Caco-2 (cell line): ENCODE measurements around the gene NDUFA8. TPM values are rescaled to one million over a fixed set of nuclear protein-coding genes. Genes with fewer than 3 reads are reported as not detected.

Experiments used
- BruUV-seq: library from RNA; stranded (reverse); fragments of 400-500 nt; replicated peaks from 2 replicates; lab custom pipeline; 2021; lab: Mats Ljungman, UMichigan
- CTCF ChIA-PET: fragments of 300-600 bp; sonication (Branson Sonifier 250); formaldehyde crosslinking; loops from one replicate; lab custom pipeline; 2022; ENCODE audit warnings: antibody characterized with exemption; lab: Charles Lee
- POLR2A ChIA-PET: fragments of 300-600 bp; sonication (Branson Sonifier 250); formaldehyde crosslinking; loops from one replicate; lab custom pipeline; 2022; ENCODE audit warnings: antibody characterized with exemption; lab: Charles Lee
- DNase-seq, 2 experiments: peaks; one replicate each; pipeline versions ENCODE4 v3.0.0 to v3.0.0-alpha.2; 2020 to 2022
- H3K27me3 ChIP-seq: replicated peaks from 2 replicates; pipeline ENCODE4 v1.6.0; 2011; ENCODE audit warnings: low read length; ENCODE audit not compliant: control insufficient read depth, insufficient read depth
- H3K36me3 ChIP-seq: 2 replicates; pipeline ENCODE4 v1.5.1; 2011; ENCODE audit warnings: low read length; ENCODE audit not compliant: control insufficient read depth, insufficient read depth
- H3K4me1 ChIP-seq: fragments of 250-450 bp; sonication (Bioruptor Pico); 2 replicates; pipeline ENCODE4 v1.5.1; 2020; ENCODE audit warnings: mild to moderate bottlenecking
- H3K4me3 ChIP-seq: 2 replicates; pipeline ENCODE4 v1.5.1; 2011; ENCODE audit warnings: low read depth, mild to moderate bottlenecking, control low read depth, low read length
- H3K9me3 ChIP-seq: fragments of 250-450 bp; sonication (Bioruptor Pico); 2 replicates; pipeline ENCODE4 v1.5.1; 2020; ENCODE audit warnings: mild to moderate bottlenecking, moderate library complexity
- H3K27ac Mint-ChIP-seq: one replicate; pipeline ENCODE4 v1.8.0; 2022; ENCODE audit warnings: mixed read lengths; ENCODE audit not compliant: unreplicated experiment
- H3K27me3 Mint-ChIP-seq: one replicate; pipeline ENCODE4 v1.8.0; 2022; ENCODE audit warnings: mixed read lengths; ENCODE audit not compliant: insufficient read depth, unreplicated experiment
- H3K36me3 Mint-ChIP-seq: one replicate; pipeline ENCODE4 v1.8.0; 2022; ENCODE audit warnings: mild to moderate bottlenecking, mixed read lengths; ENCODE audit not compliant: insufficient read depth, unreplicated experiment
- H3K4me1 Mint-ChIP-seq: one replicate; pipeline ENCODE4 v1.8.0; 2022; ENCODE audit warnings: low read depth, mixed read lengths; ENCODE audit not compliant: unreplicated experiment
- H3K4me3 Mint-ChIP-seq: one replicate; pipeline ENCODE4 v1.8.0; 2022; ENCODE audit warnings: mild to moderate bottlenecking, moderate library complexity, mixed read lengths; ENCODE audit not compliant: unreplicated experiment
- H3K9me3 Mint-ChIP-seq: one replicate; pipeline ENCODE4 v1.8.0; 2022; ENCODE audit warnings: mixed read lengths; ENCODE audit not compliant: unreplicated experiment
- intact Hi-C: fragments of 100-400 bp; cut with micrococcal nuclease; formaldehyde crosslinking; loops from one replicate; pipeline ENCODE4 v1.10.0; 2022; ENCODE audit not compliant: unreplicated experiment
- total RNA-seq: library from RNA; stranded (reverse); gene quantifications from 2 replicates; pipeline ENCODE4 v1.2.3, GENCODE V29; 2022
- TF ChIP-seq, protein P1 (sequence below), 2 experiments: fragments of 200-600 bp in 1 of 2; IDR thresholded peaks; 1 replicate in 1 of 2; 2 replicates in 1 of 2; pipeline versions ENCODE4 v1.5.1 to v1.8.0; 2011 to 2022; ENCODE audit warnings: antibody characterized with exemption in 1 of 2, control low read depth in 1 of 2, inconsistent platforms in 1 of 2, low read depth in 1 of 2, low read length in 1 of 2, mild to moderate bottlenecking in 1 of 2, moderate library complexity in 1 of 2; ENCODE audit not compliant: insufficient read depth in 1 of 2, severe bottlenecking in 1 of 2, unreplicated experiment in 1 of 2

The NDUFA8 gene
- total RNA-seq, 1 experiment from 2014 or later, result 58.0 TPM

DNA sequence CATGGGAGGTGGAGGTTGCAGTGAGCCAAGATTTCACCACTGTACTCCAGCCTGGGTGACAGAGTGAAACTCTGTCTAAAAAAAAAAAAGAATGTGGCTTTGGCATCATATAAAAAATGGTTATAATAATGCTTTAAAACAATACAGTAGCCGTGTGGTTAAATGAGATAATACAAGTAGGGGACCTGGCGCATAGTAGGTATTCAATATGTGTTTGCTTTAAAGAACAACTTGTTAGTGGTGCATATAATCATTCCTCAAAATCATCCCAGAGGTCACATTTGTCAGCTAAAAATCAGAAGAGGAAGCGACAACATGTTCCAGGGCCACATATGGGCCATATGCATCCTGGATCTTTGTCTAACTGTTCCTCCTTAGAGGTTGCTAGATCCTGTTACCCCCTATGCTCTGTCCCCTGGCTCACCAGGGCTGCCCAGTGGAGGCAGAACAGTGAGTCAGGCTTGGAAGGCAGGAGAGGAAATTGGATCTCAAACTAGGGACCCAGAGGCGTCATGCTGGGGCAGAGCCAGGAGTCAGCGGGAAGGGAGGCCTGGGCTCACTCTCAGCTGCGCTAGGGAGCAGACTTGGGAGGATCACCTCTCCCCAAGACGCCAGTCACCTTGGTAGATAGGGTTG is 41.5 kb upstream of the NDUFA8 start:
- Mint-ChIP-seq H3K4me1 (peaks cover 12% of the 10 kb centered on the region), H3K27me3 (no peaks in the 10 kb centered on the region), H3K36me3 (no peaks in the 10 kb centered on the region), H3K4me3 (no peak overlapping the region), H3K9me3 (no peaks in the 10 kb centered on the region), H3K27ac (no peak overlapping the region)
- H3K36me3 ChIP-seq, result no peaks in the 10 kb centered on the region; the same call in 1 of the 2 replicates
- DNase-seq, result no peak
- CTCF ChIA-PET, result no interaction called here
- peaks cover 12% of the 10 kb centered on the region; the same call in 1 of the 2 replicates for H3K4me1 ChIP-seq
- no peak overlapping the region for H3K4me3 ChIP-seq
- POLR2A ChIA-PET, result interaction anchor here (0.6 kb wide), 1 partner anchor 861 kb away, joined by 3 read pairs; no protein-coding TSS in a partner anchor
- BruUV-seq, result no TSS peak
- no peaks in the 10 kb centered on the region for H3K9me3 ChIP-seq
- TF ChIP-seq, protein P1, sequence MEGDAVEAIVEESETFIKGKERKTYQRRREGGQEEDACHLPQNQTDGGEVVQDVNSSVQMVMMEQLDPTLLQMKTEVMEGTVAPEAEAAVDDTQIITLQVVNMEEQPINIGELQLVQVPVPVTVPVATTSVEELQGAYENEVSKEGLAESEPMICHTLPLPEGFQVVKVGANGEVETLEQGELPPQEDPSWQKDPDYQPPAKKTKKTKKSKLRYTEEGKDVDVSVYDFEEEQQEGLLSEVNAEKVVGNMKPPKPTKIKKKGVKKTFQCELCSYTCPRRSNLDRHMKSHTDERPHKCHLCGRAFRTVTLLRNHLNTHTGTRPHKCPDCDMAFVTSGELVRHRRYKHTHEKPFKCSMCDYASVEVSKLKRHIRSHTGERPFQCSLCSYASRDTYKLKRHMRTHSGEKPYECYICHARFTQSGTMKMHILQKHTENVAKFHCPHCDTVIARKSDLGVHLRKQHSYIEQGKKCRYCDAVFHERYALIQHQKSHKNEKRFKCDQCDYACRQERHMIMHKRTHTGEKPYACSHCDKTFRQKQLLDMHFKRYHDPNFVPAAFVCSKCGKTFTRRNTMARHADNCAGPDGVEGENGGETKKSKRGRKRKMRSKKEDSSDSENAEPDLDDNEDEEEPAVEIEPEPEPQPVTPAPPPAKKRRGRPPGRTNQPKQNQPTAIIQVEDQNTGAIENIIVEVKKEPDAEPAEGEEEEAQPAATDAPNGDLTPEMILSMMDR (IDR thresholded peaks at IDR 0.05; ENCODE audit: insufficient read depth in 1 of 2, low read depth in 1 of 2, low read length in 1 of 2, severe bottlenecking in 1 of 2, unreplicated experiment in 1 of 2), result no peak
- intact Hi-C loops, result no loop called here
- no peaks in the 10 kb centered on the region for H3K27me3 ChIP-seq

DNA sequence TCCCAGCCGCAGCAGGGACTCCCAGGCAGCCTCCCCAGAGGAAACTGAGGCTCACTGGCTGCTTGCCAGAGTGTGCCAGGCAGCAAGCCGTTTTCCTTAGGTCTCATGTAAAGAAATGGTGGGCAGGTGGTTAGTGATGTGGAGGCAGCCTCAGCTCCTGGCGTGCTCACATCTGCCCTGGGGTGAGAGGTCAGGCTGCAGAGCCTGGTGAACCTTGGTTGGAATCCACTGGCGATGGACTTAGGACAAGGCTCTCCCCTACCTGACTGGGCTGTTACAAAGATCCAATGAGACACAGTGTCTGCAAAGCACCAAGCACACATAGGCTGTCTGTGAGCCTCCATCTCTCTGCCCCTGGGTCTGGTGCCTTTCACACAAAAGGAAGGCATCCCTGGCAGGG is 38.3 kb upstream of the NDUFA8 start:
- ChIA-PET POLR2A (no interaction called here), CTCF (no interaction called here)
- TF ChIP-seq, protein P1 (IDR thresholded peaks at IDR 0.05; ENCODE audit: insufficient read depth in 1 of 2, low read depth in 1 of 2, low read length in 1 of 2, severe bottlenecking in 1 of 2, unreplicated experiment in 1 of 2), result no peak
- Mint-ChIP-seq H3K4me3 (no peak overlapping the region), H3K9me3 (no peaks in the 10 kb centered on the region), H3K36me3 (no peaks in the 10 kb centered on the region), H3K27ac (peak overlapping the region; percentile 15), H3K4me1 (peaks cover 12% of the 10 kb centered on the region), H3K27me3 (no peaks in the 10 kb centered on the region)
- H3K9me3 ChIP-seq, result no peaks in the 10 kb centered on the region
- peaks cover 12% of the 10 kb centered on the region; the same call in 1 of the 2 replicates for H3K4me1 ChIP-seq
- H3K4me3 ChIP-seq, result no peak overlapping the region
- no peaks in the 10 kb centered on the region for H3K36me3 ChIP-seq
- H3K27me3 ChIP-seq, result no peaks in the 10 kb centered on the region
- no peak for DNase-seq
- intact Hi-C loops, result no loop called here
- BruUV-seq, result no TSS peak

DNA sequence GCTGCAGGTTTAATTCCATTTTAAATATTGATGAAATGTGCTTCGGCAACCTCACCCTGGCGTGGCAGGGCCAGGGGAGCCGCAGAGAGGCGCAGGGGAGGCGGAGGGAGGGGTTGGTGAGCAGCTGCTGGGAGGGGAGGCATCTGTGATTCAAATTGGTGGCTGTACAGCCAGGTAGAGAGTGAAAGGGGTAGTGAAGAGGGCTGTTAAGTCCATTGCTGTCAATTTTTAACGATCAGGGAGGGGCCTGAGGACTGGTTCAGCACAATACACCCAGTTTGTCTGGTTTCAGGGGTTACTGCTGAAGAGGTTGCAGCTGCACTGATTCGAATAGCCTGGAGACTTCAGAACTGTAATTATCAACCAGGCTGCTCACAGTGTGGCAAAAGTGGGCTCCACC is 37.8 kb upstream of the NDUFA8 start:
- H3K4me3 Mint-ChIP-seq, result no peak overlapping the region
- intact Hi-C loops, result no loop called here
- no TSS peak for BruUV-seq
- no peaks in the 10 kb centered on the region for H3K36me3 Mint-ChIP-seq
- H3K4me1 Mint-ChIP-seq, result peaks cover 12% of the 10 kb centered on the region
- H3K4me3 ChIP-seq, result no peak overlapping the region
- H3K9me3 Mint-ChIP-seq, result no peaks in the 10 kb centered on the region
- no peaks in the 10 kb centered on the region for H3K36me3 ChIP-seq
- TF ChIP-seq, protein P1 (IDR thresholded peaks at IDR 0.05; ENCODE audit: insufficient read depth in 1 of 2, low read depth in 1 of 2, low read length in 1 of 2, severe bottlenecking in 1 of 2, unreplicated experiment in 1 of 2), result no peak
- H3K27me3 ChIP-seq, result no peaks in the 10 kb centered on the region
- H3K9me3 ChIP-seq, result no peaks in the 10 kb centered on the region
- ChIA-PET POLR2A (no interaction called here), CTCF (no interaction called here)
- peak in 1 of 2 experiments; percentile 26 for DNase-seq
- H3K27ac Mint-ChIP-seq, result no peak overlapping the region
- H3K27me3 Mint-ChIP-seq, result no peaks in the 10 kb centered on the region
- peaks cover 12% of the 10 kb centered on the region; the same call in 1 of the 2 replicates for H3K4me1 ChIP-seq
